ENCODE measurements around the gene CSMD2.

The CSMD2 gene

DNA sequence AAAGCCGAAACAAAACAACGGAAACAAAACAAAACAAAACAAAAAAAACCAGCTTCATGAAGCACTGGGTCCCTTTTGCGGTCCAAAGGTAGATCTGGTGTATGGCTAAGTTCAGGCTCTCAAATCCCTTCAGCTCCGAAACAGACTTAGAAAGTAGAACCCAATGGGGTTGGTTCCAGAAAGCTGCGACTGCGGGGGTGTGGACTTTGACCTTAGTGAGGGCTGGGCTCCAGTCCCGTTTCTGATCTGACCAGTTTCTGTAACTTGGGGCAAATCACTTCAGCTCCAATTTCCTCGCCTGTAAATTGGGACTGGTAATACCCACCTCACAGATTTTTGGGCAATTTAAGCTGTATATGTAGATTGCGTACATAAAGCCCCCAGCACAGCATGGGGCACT lies 587.4 kb downstream of the CSMD2 start:
- TF ChIP-seq, protein P1, sequence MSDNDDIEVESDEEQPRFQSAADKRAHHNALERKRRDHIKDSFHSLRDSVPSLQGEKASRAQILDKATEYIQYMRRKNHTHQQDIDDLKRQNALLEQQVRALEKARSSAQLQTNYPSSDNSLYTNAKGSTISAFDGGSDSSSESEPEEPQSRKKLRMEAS (IDR thresholded peaks at IDR 0.05): no peak
- TF ChIP-seq TAF1 (IDR thresholded peaks at IDR 0.05; ENCODE audit: low read depth) (no peak), ZBTB7A (IDR thresholded peaks at IDR 0.05; ENCODE audit: low read depth) (no peak), CEBPB (IDR thresholded peaks at IDR 0.05) (no peak), EGR1 (IDR thresholded peaks at IDR 0.05) (no peak), CREB1 (IDR thresholded peaks at IDR 0.05; ENCODE audit: low read depth) (no peak), EP300 (IDR thresholded peaks at IDR 0.05; ENCODE audit: borderline replicate concordance) (no peak)

DNA sequence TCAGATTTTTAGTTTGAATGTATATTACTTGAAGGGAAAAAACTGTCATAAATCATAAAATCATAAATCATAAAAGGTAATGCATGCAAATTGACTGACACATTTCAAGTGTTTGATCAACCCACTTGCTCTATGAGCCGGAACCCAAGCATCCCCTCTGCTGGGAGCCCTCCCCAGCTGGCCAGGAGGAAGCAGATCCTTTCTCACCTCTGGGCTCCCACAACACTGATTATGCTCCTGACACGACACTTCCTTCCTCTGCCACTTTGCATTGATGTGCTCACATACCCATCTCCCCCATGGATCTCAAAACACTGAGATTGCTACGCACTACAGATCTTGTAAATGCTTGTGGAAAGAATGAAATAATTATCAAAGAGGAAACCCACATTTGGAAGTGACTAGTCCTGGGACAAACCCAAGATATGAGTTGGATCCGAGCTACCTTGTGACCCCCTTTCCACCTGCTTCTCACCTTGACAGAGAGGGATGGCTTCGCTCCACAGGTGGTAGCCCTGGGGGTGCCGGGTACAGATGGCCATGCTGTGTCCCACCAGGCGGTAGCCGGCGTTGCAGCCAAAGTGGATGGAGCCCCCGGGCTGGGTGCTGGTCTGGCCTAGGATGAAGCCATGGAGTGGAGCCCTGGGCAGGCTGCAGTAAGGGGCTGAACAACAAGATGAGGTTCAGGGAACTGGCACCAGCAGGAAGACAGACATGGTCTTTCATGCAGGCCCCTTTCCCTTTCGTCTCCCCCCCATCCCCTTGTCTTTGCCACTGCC lies 588.0 kb downstream of the CSMD2 start:
- TF ChIP-seq, protein P1 (IDR thresholded peaks at IDR 0.05): no peak
- TF ChIP-seq CREB1 (IDR thresholded peaks at IDR 0.05; ENCODE audit: low read depth) (no peak), NFIC (IDR thresholded peaks at IDR 0.05) (no peak), EP300 (IDR thresholded peaks at IDR 0.05; ENCODE audit: borderline replicate concordance) (no peak), EGR1 (IDR thresholded peaks at IDR 0.05) (no peak), FOXM1 (IDR thresholded peaks at IDR 0.05; ENCODE audit: borderline replicate concordance, low read depth) (no peak), TAF1 (IDR thresholded peaks at IDR 0.05; ENCODE audit: low read depth) (no peak), TEAD4 (IDR thresholded peaks at IDR 0.05) (no peak), CEBPB (IDR thresholded peaks at IDR 0.05) (no peak), RAD21 (IDR thresholded peaks at IDR 0.05; ENCODE audit: low read depth) (no peak), YY1 (IDR thresholded peaks at IDR 0.05; ENCODE audit: low read depth) (no peak), ZBTB7A (IDR thresholded peaks at IDR 0.05; ENCODE audit: low read depth) (no peak), TCF12 (IDR thresholded peaks at IDR 0.05; ENCODE audit: low read depth) (no peak)
- TF ChIP-seq, protein P2, sequence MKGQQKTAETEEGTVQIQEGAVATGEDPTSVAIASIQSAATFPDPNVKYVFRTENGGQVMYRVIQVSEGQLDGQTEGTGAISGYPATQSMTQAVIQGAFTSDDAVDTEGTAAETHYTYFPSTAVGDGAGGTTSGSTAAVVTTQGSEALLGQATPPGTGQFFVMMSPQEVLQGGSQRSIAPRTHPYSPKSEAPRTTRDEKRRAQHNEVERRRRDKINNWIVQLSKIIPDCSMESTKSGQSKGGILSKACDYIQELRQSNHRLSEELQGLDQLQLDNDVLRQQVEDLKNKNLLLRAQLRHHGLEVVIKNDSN (IDR thresholded peaks at IDR 0.05): no peak
- TF ChIP-seq, protein P3, sequence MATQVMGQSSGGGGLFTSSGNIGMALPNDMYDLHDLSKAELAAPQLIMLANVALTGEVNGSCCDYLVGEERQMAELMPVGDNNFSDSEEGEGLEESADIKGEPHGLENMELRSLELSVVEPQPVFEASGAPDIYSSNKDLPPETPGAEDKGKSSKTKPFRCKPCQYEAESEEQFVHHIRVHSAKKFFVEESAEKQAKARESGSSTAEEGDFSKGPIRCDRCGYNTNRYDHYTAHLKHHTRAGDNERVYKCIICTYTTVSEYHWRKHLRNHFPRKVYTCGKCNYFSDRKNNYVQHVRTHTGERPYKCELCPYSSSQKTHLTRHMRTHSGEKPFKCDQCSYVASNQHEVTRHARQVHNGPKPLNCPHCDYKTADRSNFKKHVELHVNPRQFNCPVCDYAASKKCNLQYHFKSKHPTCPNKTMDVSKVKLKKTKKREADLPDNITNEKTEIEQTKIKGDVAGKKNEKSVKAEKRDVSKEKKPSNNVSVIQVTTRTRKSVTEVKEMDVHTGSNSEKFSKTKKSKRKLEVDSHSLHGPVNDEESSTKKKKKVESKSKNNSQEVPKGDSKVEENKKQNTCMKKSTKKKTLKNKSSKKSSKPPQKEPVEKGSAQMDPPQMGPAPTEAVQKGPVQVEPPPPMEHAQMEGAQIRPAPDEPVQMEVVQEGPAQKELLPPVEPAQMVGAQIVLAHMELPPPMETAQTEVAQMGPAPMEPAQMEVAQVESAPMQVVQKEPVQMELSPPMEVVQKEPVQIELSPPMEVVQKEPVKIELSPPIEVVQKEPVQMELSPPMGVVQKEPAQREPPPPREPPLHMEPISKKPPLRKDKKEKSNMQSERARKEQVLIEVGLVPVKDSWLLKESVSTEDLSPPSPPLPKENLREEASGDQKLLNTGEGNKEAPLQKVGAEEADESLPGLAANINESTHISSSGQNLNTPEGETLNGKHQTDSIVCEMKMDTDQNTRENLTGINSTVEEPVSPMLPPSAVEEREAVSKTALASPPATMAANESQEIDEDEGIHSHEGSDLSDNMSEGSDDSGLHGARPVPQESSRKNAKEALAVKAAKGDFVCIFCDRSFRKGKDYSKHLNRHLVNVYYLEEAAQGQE (IDR thresholded peaks at IDR 0.05; ENCODE audit: low read depth): no peak

DNA sequence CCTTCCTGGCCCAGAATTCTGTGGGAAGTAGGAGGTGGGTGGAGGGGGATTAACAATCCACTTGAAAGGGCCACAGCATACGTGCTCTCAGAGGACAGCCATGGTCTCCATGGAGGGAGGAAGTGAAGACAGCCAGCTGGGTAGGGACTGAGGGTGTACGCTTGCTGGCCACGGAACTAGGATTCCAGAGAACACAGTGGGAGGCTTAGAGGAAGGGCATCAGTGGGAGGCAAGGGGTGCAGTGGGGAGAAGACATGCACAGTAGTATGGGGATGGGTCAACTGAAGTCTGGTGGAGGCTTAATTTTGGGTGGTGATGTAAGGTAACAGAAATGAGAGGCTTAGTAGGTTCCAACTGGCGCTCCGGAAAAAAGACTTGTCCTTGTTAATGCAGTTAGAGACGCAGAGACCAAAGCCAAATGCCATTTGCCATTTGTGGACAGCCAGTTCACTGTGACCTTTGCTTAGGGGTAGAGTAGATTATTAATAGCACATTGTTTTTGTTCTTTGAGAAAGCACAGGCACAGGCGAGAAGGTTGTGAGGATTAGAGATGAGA lies 589.6 kb downstream of the CSMD2 start:
- TF ChIP-seq ZBTB7A (IDR thresholded peaks at IDR 0.05; ENCODE audit: low read depth): no peak
- TF ChIP-seq TCF12 (IDR thresholded peaks at IDR 0.05; ENCODE audit: low read depth): no peak
- no peak for TF ChIP-seq NFIC (IDR thresholded peaks at IDR 0.05)
- no peak for TF ChIP-seq EP300 (IDR thresholded peaks at IDR 0.05; ENCODE audit: borderline replicate concordance)

DNA sequence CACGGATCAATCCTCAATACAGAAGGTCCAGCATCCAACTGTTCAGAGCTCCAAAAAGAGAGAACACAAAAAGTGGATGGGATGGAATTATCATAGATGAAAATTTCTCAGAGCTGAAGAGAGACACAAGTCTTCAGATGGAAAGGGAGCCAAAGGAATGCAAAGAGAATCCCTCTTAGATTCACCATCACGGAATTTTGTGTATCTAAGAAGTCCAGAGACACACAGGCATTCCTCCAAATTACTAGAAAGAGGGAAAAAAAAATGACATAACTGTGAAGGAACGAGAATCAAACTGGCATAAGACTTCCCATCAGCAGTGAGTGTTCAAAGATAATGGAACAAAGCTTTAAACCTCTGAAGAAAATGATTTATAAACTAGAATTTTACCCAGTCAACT lies 591.4 kb downstream of the CSMD2 start:
- no peak for TF ChIP-seq EP300 (IDR thresholded peaks at IDR 0.05; ENCODE audit: borderline replicate concordance)
- TF ChIP-seq TCF12 (IDR thresholded peaks at IDR 0.05; ENCODE audit: low read depth): no peak
- no peak for TF ChIP-seq CEBPB (IDR thresholded peaks at IDR 0.05)
- TF ChIP-seq CREB1 (IDR thresholded peaks at IDR 0.05; ENCODE audit: low read depth): no peak
- no peak for TF ChIP-seq TEAD4 (IDR thresholded peaks at IDR 0.05)
- no peak for TF ChIP-seq TAF1 (IDR thresholded peaks at IDR 0.05; ENCODE audit: low read depth)
- TF ChIP-seq, protein P2 (IDR thresholded peaks at IDR 0.05): no peak
- TF ChIP-seq YY1 (IDR thresholded peaks at IDR 0.05; ENCODE audit: low read depth): no peak
- TF ChIP-seq, protein P1 (IDR thresholded peaks at IDR 0.05): no peak
- TF ChIP-seq EGR1 (IDR thresholded peaks at IDR 0.05): no peak
- TF ChIP-seq FOXM1 (IDR thresholded peaks at IDR 0.05; ENCODE audit: borderline replicate concordance, low read depth): no peak
- TF ChIP-seq, protein P3 (IDR thresholded peaks at IDR 0.05; ENCODE audit: low read depth): no peak
- TF ChIP-seq NFIC (IDR thresholded peaks at IDR 0.05): no peak
- TF ChIP-seq ZBTB7A (IDR thresholded peaks at IDR 0.05; ENCODE audit: low read depth): no peak
- TF ChIP-seq RAD21 (IDR thresholded peaks at IDR 0.05; ENCODE audit: low read depth): no peak

DNA sequence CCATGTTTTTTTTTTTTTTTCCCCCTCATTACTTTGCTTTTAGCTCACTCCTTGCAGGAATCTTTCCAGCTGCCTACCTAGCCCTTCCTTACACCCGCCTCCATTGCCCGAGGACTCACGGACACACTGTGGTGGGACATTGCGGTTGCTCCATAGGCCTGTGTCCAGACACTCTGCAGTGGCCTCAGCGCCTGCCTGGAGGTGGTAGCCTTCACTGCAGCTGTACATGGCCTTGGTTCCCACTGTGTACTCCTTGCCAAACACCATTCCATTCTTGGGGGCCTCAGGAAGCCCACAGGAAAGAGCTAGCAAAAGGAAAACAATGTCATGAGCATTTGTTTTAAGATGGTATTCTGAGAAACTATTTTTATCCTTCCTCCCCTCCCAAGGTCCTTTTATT lies 592.6 kb downstream of the CSMD2 start:
- TF ChIP-seq FOXM1 (IDR thresholded peaks at IDR 0.05; ENCODE audit: borderline replicate concordance, low read depth): no peak
- no peak for TF ChIP-seq TCF12 (IDR thresholded peaks at IDR 0.05; ENCODE audit: low read depth)
